Central memory CD4-positive, alpha-beta T cell (primary cell): ENCODE measurements around the gene AUTS2.

ENCODE experiments used
- DNase-seq: peaks from one replicate; pipeline ENCODE4 v3.0.0; 2022

AUTS2 gene

GRCh38 chr7:70494225-70495032, 896.2 kb downstream of the AUTS2 start:
- DNase-seq: no peak

DNA sequence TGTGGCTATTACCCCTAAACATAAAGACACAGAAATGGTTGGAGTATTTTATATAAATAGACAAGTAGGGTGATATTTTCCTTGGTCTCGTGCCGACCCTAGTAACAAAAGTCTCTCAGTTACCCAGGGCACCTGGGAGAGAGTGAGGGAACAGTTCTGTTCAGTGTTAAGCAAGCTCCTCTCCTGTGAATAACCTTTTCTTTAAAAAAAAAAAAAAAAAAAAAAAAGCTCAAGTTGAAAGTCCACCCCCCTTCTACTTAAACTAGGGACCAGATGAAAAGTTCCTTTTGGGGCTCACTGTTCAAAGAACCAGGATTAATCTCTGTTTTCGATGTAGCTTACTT, 896.7 kb downstream of the AUTS2 start:
- DNase-seq: no peak

- DNase-seq: no peak
These were observed 899.5 kb downstream of the AUTS2 start for GRCh38 chr7:70497793-70498192.

- DNase-seq: no peak
These were observed 900.1 kb downstream of the AUTS2 start for GRCh38 chr7:70498232-70498992.

DNA sequence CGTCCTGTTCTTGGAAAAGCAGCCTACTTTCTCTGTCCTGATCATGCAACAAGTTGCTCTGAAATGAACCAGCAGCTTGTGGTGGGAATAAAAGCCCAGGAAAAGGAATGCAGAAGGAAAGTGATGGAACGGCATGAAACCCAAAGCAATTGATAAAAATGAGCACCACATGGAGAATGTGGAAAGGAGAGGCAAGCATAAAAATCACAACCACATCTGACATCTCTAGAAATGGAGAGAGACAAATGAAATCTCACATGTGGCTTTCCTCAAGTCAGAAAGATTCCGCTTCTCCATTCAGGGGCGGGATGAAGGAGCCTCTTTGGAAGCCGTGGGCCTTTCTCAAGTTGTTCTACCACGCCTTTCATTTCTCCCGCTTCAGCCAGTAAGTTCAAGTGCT, 902.0 kb downstream of the AUTS2 start:
- DNase-seq: no peak

GRCh38 chr7:70502117-70502863, 904.0 kb downstream of the AUTS2 start:
- DNase-seq: no peak

- no peak for DNase-seq
These were observed 906.0 kb downstream of the AUTS2 start for GRCh38 chr7:70504254-70504653.

DNA sequence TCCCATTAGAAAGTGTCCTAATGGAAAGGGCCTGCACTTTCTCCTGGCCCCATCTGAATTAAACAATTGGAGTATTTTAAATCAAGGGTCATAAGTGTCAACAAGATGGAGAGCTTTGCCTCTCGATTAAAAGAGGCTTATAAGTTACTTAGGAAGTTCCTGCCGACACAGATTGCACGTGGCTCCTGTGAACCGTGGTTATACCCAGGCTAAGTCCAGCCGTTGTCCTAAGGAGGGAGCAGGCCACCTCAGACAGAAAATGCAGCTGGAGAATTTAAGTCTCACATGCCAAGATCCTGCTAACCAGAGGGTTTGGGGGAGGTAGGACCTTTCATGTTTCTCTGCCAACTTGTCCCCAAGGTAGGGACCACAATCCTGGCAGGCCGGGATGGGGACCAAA, 907.2 kb downstream of the AUTS2 start:
- no peak for DNase-seq

DNA sequence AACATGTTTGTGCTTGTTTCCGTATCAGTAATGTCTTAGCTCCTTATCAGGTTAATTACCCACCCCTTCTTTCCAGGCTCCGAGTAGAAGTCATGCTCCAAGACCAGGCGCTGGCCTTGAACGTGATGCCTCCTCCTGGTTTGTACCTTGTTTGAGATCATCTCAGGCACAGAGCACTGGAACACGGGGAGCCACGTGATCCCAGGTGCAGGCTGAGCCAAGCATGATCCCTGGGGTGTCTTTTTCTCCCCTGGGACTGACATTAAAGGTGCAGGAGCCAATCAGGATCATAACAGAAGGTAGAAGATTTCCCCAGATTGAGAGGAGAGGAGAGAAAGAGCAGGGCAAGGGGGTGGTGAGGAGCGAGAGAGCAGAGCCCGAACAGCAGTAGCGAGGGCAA, 907.6 kb downstream of the AUTS2 start:
- DNase-seq: no peak

- no peak for DNase-seq
These were observed 908.2 kb downstream of the AUTS2 start for GRCh38 chr7:70506434-70506833.

- no peak for DNase-seq
These were observed 913.9 kb downstream of the AUTS2 start for GRCh38 chr7:70512144-70512543.

- DNase-seq: no peak
These were observed 914.5 kb downstream of the AUTS2 start for GRCh38 chr7:70512761-70513160.

- DNase-seq: no peak
These were observed 922.3 kb downstream of the AUTS2 start for GRCh38 chr7:70520611-70521010.

- no peak for DNase-seq
These were observed 925.1 kb downstream of the AUTS2 start for GRCh38 chr7:70523249-70523988.

GRCh38 chr7:70523989-70524351, 925.7 kb downstream of the AUTS2 start:
- no peak for DNase-seq

- DNase-seq: no peak
These were observed 927.7 kb downstream of the AUTS2 start for GRCh38 chr7:70525991-70526390.

- DNase-seq: no peak
These were observed 929.3 kb downstream of the AUTS2 start for GRCh38 chr7:70527520-70528115.

- DNase-seq: no peak
These were observed 931.2 kb downstream of the AUTS2 start for GRCh38 chr7:70529436-70529835.

- no peak for DNase-seq
These were observed 931.8 kb downstream of the AUTS2 start for GRCh38 chr7:70529914-70530585.

DNA sequence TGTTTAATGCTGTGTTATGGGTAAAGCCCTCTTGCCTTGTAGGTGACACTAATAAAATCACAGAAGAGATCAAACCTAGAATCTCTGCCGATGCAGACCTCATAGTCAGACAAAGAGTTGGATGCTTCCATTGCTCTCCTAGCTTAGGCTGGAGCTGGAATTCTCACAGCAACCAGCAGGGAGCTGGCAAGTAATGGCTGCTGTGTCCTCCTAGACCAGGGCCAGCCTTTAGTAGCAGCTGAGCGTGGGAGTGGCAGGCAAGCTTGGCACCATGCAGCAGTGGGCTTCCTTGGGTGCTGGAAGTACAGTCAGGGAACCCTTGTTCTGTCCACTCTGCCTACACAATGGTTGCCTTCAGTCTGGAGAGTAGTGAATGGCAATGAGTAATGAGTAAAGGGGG, 935.3 kb downstream of the AUTS2 start:
- DNase-seq: no peak

DNA sequence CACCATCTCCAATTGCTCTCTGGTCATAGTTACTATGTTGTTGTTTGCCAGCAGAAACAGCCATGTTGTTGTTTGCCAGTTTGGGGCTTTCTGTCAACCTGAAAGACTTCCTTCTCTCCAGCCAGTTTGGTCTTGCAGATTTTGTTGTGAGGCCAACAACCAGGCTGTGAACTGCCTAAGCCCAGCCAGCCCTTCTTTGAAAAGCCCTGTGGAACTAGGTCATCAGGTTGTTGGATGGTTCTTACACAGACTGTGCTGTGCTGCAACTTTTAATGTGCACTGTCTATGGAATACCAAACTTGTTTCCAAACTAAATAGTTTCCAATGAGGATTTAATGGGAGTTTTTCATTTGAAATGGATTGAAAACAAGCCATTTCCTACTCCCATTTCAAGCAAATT, 940.9 kb downstream of the AUTS2 start:
- no peak for DNase-seq

- no peak for DNase-seq
These were observed 941.3 kb downstream of the AUTS2 start for GRCh38 chr7:70539617-70540016.
